Measurements from ENCODE around the gene PLCXD1.
"Not testable (repeated sequence)": the region's sequence is repeated elsewhere in the genome, so short reads cannot be mapped to it uniquely, and the experiment has no call there.

PLCXD1 gene

DNA sequence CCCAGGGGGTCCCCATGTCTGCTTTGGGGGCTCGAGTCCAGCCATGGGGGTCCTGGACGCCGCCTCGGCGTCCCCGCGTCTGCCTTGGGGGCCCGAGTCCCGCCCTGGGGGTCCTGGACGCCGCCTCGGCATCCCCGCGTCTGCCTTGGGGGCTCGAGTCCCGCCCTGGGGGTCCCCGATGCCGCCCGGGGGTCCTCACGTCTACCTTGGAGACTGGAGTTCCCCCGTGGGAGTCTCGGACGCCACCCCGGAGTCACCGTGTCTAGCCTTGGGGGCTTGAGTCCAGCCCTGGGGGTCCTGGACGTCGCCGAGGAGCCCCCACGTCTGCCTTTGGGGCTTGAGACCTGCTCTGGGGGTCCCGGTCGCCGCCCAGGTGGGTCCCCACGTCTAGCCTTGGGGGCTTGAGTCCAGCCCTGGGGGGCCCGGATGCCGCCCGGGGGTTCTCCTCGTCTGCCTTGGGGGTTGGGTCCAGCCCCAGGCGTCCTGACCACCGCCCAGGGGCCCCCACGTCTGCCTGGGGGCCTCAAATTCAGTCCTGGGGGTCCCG lies 38.5 kb downstream of the PLCXD1 start:
- H3K4me3 ChIP-seq (ENCODE audit: low read length): peak overlapping the region; percentile 85
- TF ChIP-seq, protein P1, sequence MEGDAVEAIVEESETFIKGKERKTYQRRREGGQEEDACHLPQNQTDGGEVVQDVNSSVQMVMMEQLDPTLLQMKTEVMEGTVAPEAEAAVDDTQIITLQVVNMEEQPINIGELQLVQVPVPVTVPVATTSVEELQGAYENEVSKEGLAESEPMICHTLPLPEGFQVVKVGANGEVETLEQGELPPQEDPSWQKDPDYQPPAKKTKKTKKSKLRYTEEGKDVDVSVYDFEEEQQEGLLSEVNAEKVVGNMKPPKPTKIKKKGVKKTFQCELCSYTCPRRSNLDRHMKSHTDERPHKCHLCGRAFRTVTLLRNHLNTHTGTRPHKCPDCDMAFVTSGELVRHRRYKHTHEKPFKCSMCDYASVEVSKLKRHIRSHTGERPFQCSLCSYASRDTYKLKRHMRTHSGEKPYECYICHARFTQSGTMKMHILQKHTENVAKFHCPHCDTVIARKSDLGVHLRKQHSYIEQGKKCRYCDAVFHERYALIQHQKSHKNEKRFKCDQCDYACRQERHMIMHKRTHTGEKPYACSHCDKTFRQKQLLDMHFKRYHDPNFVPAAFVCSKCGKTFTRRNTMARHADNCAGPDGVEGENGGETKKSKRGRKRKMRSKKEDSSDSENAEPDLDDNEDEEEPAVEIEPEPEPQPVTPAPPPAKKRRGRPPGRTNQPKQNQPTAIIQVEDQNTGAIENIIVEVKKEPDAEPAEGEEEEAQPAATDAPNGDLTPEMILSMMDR (conservative IDR thresholded peaks at IDR 0.05; ENCODE audit: low read depth, low read length): no peak
- no peak for DNase-seq (ENCODE audit: low read depth)

DNA sequence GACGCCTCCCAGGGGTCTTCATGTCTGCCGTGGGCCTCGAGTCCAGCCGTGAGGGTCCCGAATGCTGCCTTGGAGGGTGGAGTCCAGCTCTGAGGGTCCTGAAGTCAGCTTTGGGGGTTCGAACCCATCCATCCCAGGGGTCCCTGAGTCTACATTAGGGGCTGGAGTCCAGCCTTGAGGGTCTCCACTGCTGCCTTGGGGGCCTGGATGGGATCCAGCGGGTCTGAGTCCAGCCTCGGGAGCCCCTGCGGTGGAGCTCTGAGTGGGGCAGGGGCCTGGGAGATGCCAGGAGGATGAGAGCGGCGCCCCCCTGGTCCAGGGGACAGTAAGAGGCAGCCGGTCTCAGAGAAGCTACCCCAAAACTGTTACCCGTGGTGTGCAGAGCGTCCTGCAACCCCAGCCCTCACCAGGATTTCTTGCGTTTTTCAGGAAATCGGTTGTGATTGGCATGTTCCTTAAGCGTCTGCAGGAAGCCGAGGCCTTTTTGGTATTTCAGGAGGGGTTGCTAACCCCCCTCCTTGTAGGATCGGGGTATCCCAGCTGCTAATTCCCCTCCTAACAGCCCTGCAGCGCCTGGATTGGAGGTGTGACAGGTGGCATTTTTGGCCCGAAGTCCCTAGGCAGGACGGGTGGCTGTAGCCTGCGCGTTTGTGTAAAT lies 39.1 kb downstream of the PLCXD1 start:
- peak overlapping the region; percentile 85 for H3K4me3 ChIP-seq (ENCODE audit: low read length)
- TF ChIP-seq, protein P1 (conservative IDR thresholded peaks at IDR 0.05; ENCODE audit: low read depth, low read length): no peak
- no peak for DNase-seq (ENCODE audit: low read depth)

DNA sequence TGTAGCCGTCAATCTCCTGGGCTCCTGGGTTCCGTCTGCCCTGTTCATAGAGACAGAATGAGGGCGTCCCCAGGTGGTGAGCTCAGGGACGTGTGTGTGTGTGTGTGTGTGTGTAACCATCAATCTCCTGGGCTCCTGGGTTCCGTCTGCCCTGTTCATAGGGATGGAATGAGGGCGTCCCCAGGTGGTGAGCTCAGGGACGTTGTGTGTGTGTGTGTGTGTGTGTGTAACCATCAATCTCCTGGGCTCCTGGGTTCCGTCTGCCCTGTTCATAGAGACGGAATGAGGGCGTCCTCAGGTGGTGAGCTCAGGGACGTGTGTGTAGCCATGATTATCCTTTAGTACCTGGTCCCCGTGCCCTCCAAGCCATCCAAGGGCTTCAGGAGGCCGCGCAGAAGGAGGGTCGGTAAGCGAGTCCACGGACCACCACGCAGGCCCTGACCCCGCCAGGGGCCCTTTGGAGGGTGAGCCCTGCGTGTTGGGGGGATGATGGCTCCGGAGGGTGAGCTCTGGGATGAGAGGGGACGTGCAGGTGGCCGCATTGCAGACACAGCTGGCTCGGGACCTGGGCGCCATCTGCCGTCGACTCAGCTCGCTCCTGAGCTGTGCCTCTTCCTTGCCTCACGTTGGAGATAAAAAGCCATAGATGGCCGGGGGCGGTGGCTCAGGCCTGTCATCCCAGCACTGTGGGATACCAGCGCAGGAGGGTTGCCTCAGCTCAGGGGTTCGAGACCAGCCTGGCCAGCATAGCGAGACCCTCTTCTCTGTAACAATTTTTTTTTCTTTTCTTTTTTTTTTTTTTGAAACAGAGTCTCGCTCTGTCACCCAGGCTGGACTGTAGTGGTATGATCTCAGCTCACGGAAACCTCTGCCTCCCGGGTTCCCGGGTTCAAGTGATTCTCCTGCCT lies 42.8 kb downstream of the PLCXD1 start:
- TF ChIP-seq, protein P1 (conservative IDR thresholded peaks at IDR 0.05; ENCODE audit: low read depth, low read length): peak; percentile 50
- H3K4me3 ChIP-seq (ENCODE audit: low read length): no peak overlapping the region
- no peak for DNase-seq (ENCODE audit: low read depth)

- TF ChIP-seq, protein P1 (conservative IDR thresholded peaks at IDR 0.05; ENCODE audit: low read depth, low read length): peak; percentile 3
Measured at GRCh38 chrX:324664-325063, 43.5 kb downstream of the PLCXD1 start.

GRCh38 chrX:327660-328126 lies 46.5 kb downstream of the PLCXD1 start:
- TF ChIP-seq, protein P1 (conservative IDR thresholded peaks at IDR 0.05; ENCODE audit: low read depth, low read length): no peak
- no peak for DNase-seq (ENCODE audit: low read depth)

More at GRCh38 chrX:324664-325063, 43.5 kb downstream of the PLCXD1 start:
- DNase-seq (ENCODE audit: low read depth); H3K4me3 ChIP-seq (ENCODE audit: low read length): not testable (repeated sequence)

DNA sequence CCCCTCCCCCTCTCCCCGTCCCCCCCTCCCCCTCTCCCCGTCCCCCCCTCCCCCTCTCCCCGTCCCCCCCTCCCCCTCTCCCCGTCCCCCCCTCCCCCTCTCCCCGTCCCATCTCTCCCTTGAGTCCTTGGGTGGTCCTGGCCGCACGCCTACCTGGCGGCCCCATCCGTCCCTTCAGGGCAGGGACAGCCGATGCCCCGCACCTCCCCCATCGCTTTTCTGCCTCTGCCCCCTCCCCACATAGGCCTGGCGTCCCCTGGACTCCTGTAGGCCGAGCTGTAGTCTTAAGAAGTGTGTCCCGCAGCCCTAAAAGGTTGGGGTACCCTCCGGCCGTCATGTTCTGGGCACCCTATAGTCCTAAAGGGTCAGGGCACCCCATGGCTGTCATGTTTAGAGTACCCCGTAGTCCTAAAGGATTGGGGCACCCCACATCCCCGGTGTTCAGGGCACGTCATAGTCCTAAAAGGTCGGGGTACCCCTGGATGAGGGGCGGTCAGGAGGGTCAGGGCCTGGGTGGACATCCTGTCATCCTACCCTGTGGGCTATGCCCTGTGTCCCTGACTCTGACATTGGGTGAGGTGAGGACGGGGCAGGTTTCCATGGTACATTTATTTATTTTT lies 48.2 kb downstream of the PLCXD1 start:
- no peak overlapping the region for H3K4me3 ChIP-seq (ENCODE audit: low read length)
- DNase-seq (ENCODE audit: low read depth): no peak
- TF ChIP-seq, protein P1 (conservative IDR thresholded peaks at IDR 0.05; ENCODE audit: low read depth, low read length): no peak

More at GRCh38 chrX:327660-328126, 46.5 kb downstream of the PLCXD1 start:
- H3K4me3 ChIP-seq (ENCODE audit: low read length): no peak overlapping the region

- not testable (repeated sequence) for H3K4me3 ChIP-seq (ENCODE audit: low read length); DNase-seq (ENCODE audit: low read depth)
Measured at GRCh38 chrX:330141-330725, 49.1 kb downstream of the PLCXD1 start.

Data from retinal pigment epithelial cell (primary cell).